GM12878 (cell line): ENCODE results near the gene MPP1. TPM values are rescaled to one million over a fixed set of nuclear protein-coding genes. Genes with fewer than 3 reads are reported as not detected.

ENCODE experiments used
- polyA plus RNA-seq, 11 experiments: library from polyadenylated mRNA; depleted of rRNA in 4 of 11; unstranded in 6 of 11; stranded (reverse) in 5 of 11; fragments of >200 nt; fragmentation: Nextera tagmentation in 4 of 11; fragmentation: Illumina TruSeq in 1 of 11; extraction: Ambion mirVana in 4 of 11; extraction: Trizol in 1 of 11; gene quantifications; 1 replicate in 1 of 11; 2 replicates in 10 of 11; pipeline versions ENCODE4 v1.2.1 to v1.2.3, GENCODE V29; 2011 to 2016; ENCODE audit warnings: inconsistent platforms in 2 of 11, missing spikeins in 2 of 11, low read depth in 1 of 11
- small RNA-seq: library from RNA; depleted of rRNA; stranded (forward); fragments of <200 nt; gene quantifications from one replicate; pipeline ENCODE3, GENCODE V24; 2014
- total RNA-seq, 4 experiments: library from RNA; depleted of rRNA in 3 of 4; stranded (reverse); fragments of >200 nt in 3 of 4; fragmentation: Illumina TruSeq in 1 of 4; extraction: Trizol in 1 of 4; gene quantifications; 2 replicates each; pipeline versions ENCODE4 v1.2.1 to v1.2.3, GENCODE V29; 2013 to 2021

Gene MPP1
- total and polyA plus RNA-seq, 10 of the 15 experiments (the other 5 are each of a cell fraction or from before 2014, with no cell fraction given): 1.9 to 20.1 (median 14.8) TPM

Small RNA genes within 50 kb of the gene (small RNA-seq; reads per million reads assigned to genes)
- gene SNORA36A: not detected

Other genes with a start within 250 kb of the MPP1 start
Only the 7 nearest of the 9 such genes appear.
- gene CTAG1B, start 186.2 kb downstream of the MPP1 start, total RNA-seq (2014; rRNA removed): not detected in 2 replicates
- gene CTAG1B, start 186.2 kb downstream of the MPP1 start, total RNA-seq (2014; rRNA removed; fragmentation: Illumina TruSeq; extraction: Trizol): not detected in 2 replicates
- gene CTAG1B, start 186.2 kb downstream of the MPP1 start, total RNA-seq (2021): not detected in 2 replicates
- gene CTAG1B, start 186.2 kb downstream of the MPP1 start, polyA plus RNA-seq (2011; rRNA removed): not detected in 2 replicates
- not detected in 2 replicates for gene CTAG1B, start 186.2 kb downstream of the MPP1 start, polyA plus RNA-seq (2014; fragmentation: Illumina TruSeq; extraction: Trizol)
- gene CTAG1B, start 186.2 kb downstream of the MPP1 start, polyA plus RNA-seq (2014; fragmentation: Nextera tagmentation; extraction: Ambion mirVana): not detected
- not detected in 2 replicates for gene CTAG1B, start 186.2 kb downstream of the MPP1 start, polyA plus RNA-seq (2014; rRNA removed)
- not detected for gene CTAG1B, start 186.2 kb downstream of the MPP1 start, polyA plus RNA-seq (2016; fragmentation: Nextera tagmentation; extraction: Ambion mirVana)
- gene CTAG2, start 151.9 kb downstream of the MPP1 start, total RNA-seq (2014; rRNA removed): not detected in 2 replicates
- gene CTAG2, start 151.9 kb downstream of the MPP1 start, total RNA-seq (2014; rRNA removed; fragmentation: Illumina TruSeq; extraction: Trizol): not detected in 2 replicates
- gene CTAG2, start 151.9 kb downstream of the MPP1 start, total RNA-seq (2021): not detected in 2 replicates
- gene CTAG2, start 151.9 kb downstream of the MPP1 start, polyA plus RNA-seq (2011; rRNA removed): 0.35 and 0.73 TPM in 2 replicates
- gene CTAG2, start 151.9 kb downstream of the MPP1 start, polyA plus RNA-seq (2014; fragmentation: Illumina TruSeq; extraction: Trizol): not detected in 2 replicates
- not detected for gene CTAG2, start 151.9 kb downstream of the MPP1 start, polyA plus RNA-seq (2014; fragmentation: Nextera tagmentation; extraction: Ambion mirVana)
- not detected in 2 replicates for gene CTAG2, start 151.9 kb downstream of the MPP1 start, polyA plus RNA-seq (2014; rRNA removed)
- gene CTAG2, start 151.9 kb downstream of the MPP1 start, polyA plus RNA-seq (2016; fragmentation: Nextera tagmentation; extraction: Ambion mirVana): not detected
- gene GAB3, start 54.4 kb downstream of the MPP1 start, total RNA-seq (2014; rRNA removed): 0.85 and 1.3 TPM in 2 replicates
- 0.88 and 0.89 TPM in 2 replicates for gene GAB3, start 54.4 kb downstream of the MPP1 start, total RNA-seq (2014; rRNA removed; fragmentation: Illumina TruSeq; extraction: Trizol)
- 0.96 and 2.0 TPM in 2 replicates for gene GAB3, start 54.4 kb downstream of the MPP1 start, total RNA-seq (2021)
- 0.14 and 0.23 TPM in 2 replicates for gene GAB3, start 54.4 kb downstream of the MPP1 start, polyA plus RNA-seq (2011; rRNA removed)
- 0.93 and 1.0 TPM in 2 replicates for gene GAB3, start 54.4 kb downstream of the MPP1 start, polyA plus RNA-seq (2014; fragmentation: Illumina TruSeq; extraction: Trizol)
- under 1 TPM; 0.29 to 0.69 TPM for gene GAB3, start 54.4 kb downstream of the MPP1 start, polyA plus RNA-seq (2014; fragmentation: Nextera tagmentation; extraction: Ambion mirVana)
- 0.66 and 1.4 TPM in 2 replicates for gene GAB3, start 54.4 kb downstream of the MPP1 start, polyA plus RNA-seq (2014; rRNA removed)
- gene GAB3, start 54.4 kb downstream of the MPP1 start, polyA plus RNA-seq (2016; fragmentation: Nextera tagmentation; extraction: Ambion mirVana): under 1 TPM; 0.10 to 0.86 TPM
- gene DKC1, start 42.6 kb downstream of the MPP1 start, total RNA-seq (2014; rRNA removed): 70.1 and 78.1 TPM in 2 replicates
- gene DKC1, start 42.6 kb downstream of the MPP1 start, total RNA-seq (2014; rRNA removed; fragmentation: Illumina TruSeq; extraction: Trizol): 112 and 121 TPM in 2 replicates
- 111 TPM in 2 replicates for gene DKC1, start 42.6 kb downstream of the MPP1 start, total RNA-seq (2021)
- gene DKC1, start 42.6 kb downstream of the MPP1 start, polyA plus RNA-seq (2011; rRNA removed): 102 and 112 TPM in 2 replicates
- gene DKC1, start 42.6 kb downstream of the MPP1 start, polyA plus RNA-seq (2014; fragmentation: Illumina TruSeq; extraction: Trizol): 142 and 145 TPM in 2 replicates
- 100 to 1,000 TPM; 106 to 159 TPM for gene DKC1, start 42.6 kb downstream of the MPP1 start, polyA plus RNA-seq (2014; fragmentation: Nextera tagmentation; extraction: Ambion mirVana)
- 89.5 and 93.2 TPM in 2 replicates for gene DKC1, start 42.6 kb downstream of the MPP1 start, polyA plus RNA-seq (2014; rRNA removed)
- gene DKC1, start 42.6 kb downstream of the MPP1 start, polyA plus RNA-seq (2016; fragmentation: Nextera tagmentation; extraction: Ambion mirVana): 100 to 1,000 TPM; 135 to 136 TPM
- not detected in 2 replicates for gene SMIM9, start 29.2 kb upstream of the MPP1 start, total RNA-seq (2014; rRNA removed)
- not detected in 2 replicates for gene SMIM9, start 29.2 kb upstream of the MPP1 start, total RNA-seq (2014; rRNA removed; fragmentation: Illumina TruSeq; extraction: Trizol)
- gene SMIM9, start 29.2 kb upstream of the MPP1 start, total RNA-seq (2021): not detected in 2 replicates
- not detected in 2 replicates for gene SMIM9, start 29.2 kb upstream of the MPP1 start, polyA plus RNA-seq (2011; rRNA removed)
- gene SMIM9, start 29.2 kb upstream of the MPP1 start, polyA plus RNA-seq (2014; fragmentation: Illumina TruSeq; extraction: Trizol): not detected in 2 replicates
- gene SMIM9, start 29.2 kb upstream of the MPP1 start, polyA plus RNA-seq (2014; fragmentation: Nextera tagmentation; extraction: Ambion mirVana): not detected
- gene SMIM9, start 29.2 kb upstream of the MPP1 start, polyA plus RNA-seq (2014; rRNA removed): not detected in 2 replicates
- gene SMIM9, start 29.2 kb upstream of the MPP1 start, polyA plus RNA-seq (2016; fragmentation: Nextera tagmentation; extraction: Ambion mirVana): not detected
- 9.0 and 11.1 TPM in 2 replicates for gene F8A1, start 80.9 kb upstream of the MPP1 start, total RNA-seq (2014; rRNA removed)
- 11.8 and 13.5 TPM in 2 replicates for gene F8A1, start 80.9 kb upstream of the MPP1 start, total RNA-seq (2014; rRNA removed; fragmentation: Illumina TruSeq; extraction: Trizol)
- gene F8A1, start 80.9 kb upstream of the MPP1 start, total RNA-seq (2021): 76.4 and 77.8 TPM in 2 replicates
- 4.1 and 7.4 TPM in 2 replicates for gene F8A1, start 80.9 kb upstream of the MPP1 start, polyA plus RNA-seq (2011; rRNA removed)
- gene F8A1, start 80.9 kb upstream of the MPP1 start, polyA plus RNA-seq (2014; fragmentation: Illumina TruSeq; extraction: Trizol): 64.4 and 64.8 TPM in 2 replicates
- gene F8A1, start 80.9 kb upstream of the MPP1 start, polyA plus RNA-seq (2014; fragmentation: Nextera tagmentation; extraction: Ambion mirVana): 10 to 100 TPM in 1 of 2 experiments, 1 to 10 TPM in 1; 9.5 to 18.6 TPM
- 26.1 and 30.4 TPM in 2 replicates for gene F8A1, start 80.9 kb upstream of the MPP1 start, polyA plus RNA-seq (2014; rRNA removed)
- 10 to 100 TPM in 1 of 2 experiments, 1 to 10 TPM in 1; 7.0 to 26.4 TPM for gene F8A1, start 80.9 kb upstream of the MPP1 start, polyA plus RNA-seq (2016; fragmentation: Nextera tagmentation; extraction: Ambion mirVana)
- gene F8, start 217.2 kb upstream of the MPP1 start, total RNA-seq (2014; rRNA removed): 5.1 and 5.3 TPM in 2 replicates
- 3.8 and 4.8 TPM in 2 replicates for gene F8, start 217.2 kb upstream of the MPP1 start, total RNA-seq (2014; rRNA removed; fragmentation: Illumina TruSeq; extraction: Trizol)
- gene F8, start 217.2 kb upstream of the MPP1 start, total RNA-seq (2021): 4.5 and 5.0 TPM in 2 replicates
- 8.1 and 11.9 TPM in 2 replicates for gene F8, start 217.2 kb upstream of the MPP1 start, polyA plus RNA-seq (2011; rRNA removed)
- 6.4 and 7.4 TPM in 2 replicates for gene F8, start 217.2 kb upstream of the MPP1 start, polyA plus RNA-seq (2014; fragmentation: Illumina TruSeq; extraction: Trizol)
- gene F8, start 217.2 kb upstream of the MPP1 start, polyA plus RNA-seq (2014; fragmentation: Nextera tagmentation; extraction: Ambion mirVana): 1 to 10 TPM; 3.0 to 3.7 TPM
- gene F8, start 217.2 kb upstream of the MPP1 start, polyA plus RNA-seq (2014; rRNA removed): 4.1 and 4.9 TPM in 2 replicates
- 1 to 10 TPM; 6.1 to 7.1 TPM for gene F8, start 217.2 kb upstream of the MPP1 start, polyA plus RNA-seq (2016; fragmentation: Nextera tagmentation; extraction: Ambion mirVana)